Neural cell (in vitro differentiated cells): ENCODE measurements around the gene PRPSAP1. TPM values are rescaled to one million over a fixed set of nuclear protein-coding genes. Genes with fewer than 3 reads are reported as not detected.

Source experiments
- H2AFZ ChIP-seq: fragments of 200-600, 300-800 bp; sonication (generic), shearing (Covaris generic); 2 replicates; pipeline ENCODE4 v1.6.0; 2014; ENCODE audit warnings: low read depth, mild to moderate bottlenecking, antibody characterized with exemption, low read length, moderate library complexity
- H3F3A ChIP-seq: fragments of 200-600 bp; shearing (Covaris generic); 2 replicates; pipeline ENCODE4 v1.6.1; 2016; ENCODE audit warnings: mild to moderate bottlenecking, moderate library complexity, mixed read lengths, antibody characterized with exemption, low read length; ENCODE audit not compliant: insufficient read depth, poor library complexity, severe bottlenecking
- H3K27ac ChIP-seq: fragments of 200-600, 300-800 bp; sonication (generic), shearing (Covaris generic); 2 replicates; pipeline ENCODE4 v1.5.1; 2014; ENCODE audit warnings: mild to moderate bottlenecking, low read length, moderate library complexity
- H3K27me3 ChIP-seq: fragments of 300-800, 200-600 bp; sonication (generic), shearing (Covaris generic); 2 replicates; pipeline ENCODE4 v1.6.0; 2014; ENCODE audit warnings: mild to moderate bottlenecking, low read depth, low read length, moderate library complexity; ENCODE audit not compliant: insufficient read depth
- H3K36me3 ChIP-seq: fragments of 300-800, 200-600 bp; sonication (generic), shearing (Covaris generic); 2 replicates; pipeline ENCODE4 v1.5.1; 2014; ENCODE audit warnings: mild to moderate bottlenecking, antibody characterized with exemption, low read length, moderate library complexity; ENCODE audit not compliant: insufficient read depth
- H3K4me2 ChIP-seq: fragments of 300-800, 200-600 bp; sonication (generic), shearing (Covaris generic); 2 replicates; pipeline ENCODE4 v1.6.0; 2014; ENCODE audit warnings: mild to moderate bottlenecking, low read length
- H3K4me3 ChIP-seq: fragments of 300-800, 200-600 bp; sonication (generic), shearing (Covaris generic); 2 replicates; pipeline ENCODE4 v1.5.1; 2014; ENCODE audit warnings: mild to moderate bottlenecking, low read length, moderate library complexity
- H3K79me2 ChIP-seq: fragments of 200-600 bp; shearing (Covaris generic); replicated peaks from 2 replicates; pipeline ENCODE4 v1.6.0; 2014; ENCODE audit warnings: mild to moderate bottlenecking, low read length, moderate library complexity; ENCODE audit not compliant: insufficient read depth
- H3K9ac ChIP-seq: fragments of 300-800, 200-600 bp; sonication (generic), shearing (Covaris generic); 2 replicates; pipeline ENCODE4 v1.6.1; 2016; ENCODE audit warnings: mild to moderate bottlenecking, low read length, mixed read lengths
- H3K9me2 ChIP-seq: fragments of 200-600 bp; shearing (Covaris generic); 2 replicates; pipeline ENCODE4 v1.6.1; 2016; ENCODE audit warnings: mild to moderate bottlenecking, low read length, mixed read lengths; ENCODE audit not compliant: insufficient read depth
- H3K9me3 ChIP-seq: fragments of 200-600, 300-800 bp; sonication (generic), shearing (Covaris generic); 2 replicates; pipeline ENCODE4 v1.6.1; 2016; ENCODE audit warnings: mild to moderate bottlenecking, mixed run types, low read length, moderate library complexity, mixed read lengths
- H4K20me1 ChIP-seq: fragments of 200-600 bp; shearing (Covaris generic); 2 replicates; pipeline ENCODE4 v1.6.1; 2016; ENCODE audit warnings: mild to moderate bottlenecking, mixed run types; ENCODE audit not compliant: insufficient read depth
- EP300 ChIP-seq: fragments of 450-650 bp; conservative IDR thresholded peaks from 2 replicates; pipeline ENCODE4 v1.6.1; 2014; ENCODE audit warnings: antibody characterized with exemption, mild to moderate bottlenecking, moderate library complexity; ENCODE audit not compliant: poor library complexity, severe bottlenecking
- EZH2 ChIP-seq: fragments of 200-600, 300-800 bp; shearing (Covaris generic), sonication (generic); IDR thresholded peaks from 2 replicates; pipeline ENCODE4 v1.6.1; 2014; ENCODE audit warnings: antibody characterized with exemption, low read length, borderline replicate concordance, mild to moderate bottlenecking; ENCODE audit not compliant: insufficient read depth, poor library complexity, severe bottlenecking
- MXI1 ChIP-seq: fragments of 450-650 bp; conservative IDR thresholded peaks from 2 replicates; pipeline ENCODE4 v1.6.1; 2014; ENCODE audit warnings: antibody characterized with exemption, mild to moderate bottlenecking; ENCODE audit not compliant: poor library complexity, severe bottlenecking
- POLR2AphosphoS5 ChIP-seq: IDR thresholded peaks from 2 replicates; pipeline ENCODE4 v1.6.1; 2012
- RAD21 ChIP-seq: fragments of 450-650 bp; conservative IDR thresholded peaks from 2 replicates; pipeline ENCODE4 v1.6.1; 2014; ENCODE audit warnings: antibody characterized with exemption, mild to moderate bottlenecking, moderate library complexity
- SMC3 ChIP-seq: fragments of 450-650 bp; conservative IDR thresholded peaks from 2 replicates; pipeline ENCODE4 v1.6.1; 2014; ENCODE audit warnings: antibody characterized with exemption, mild to moderate bottlenecking, moderate library complexity; ENCODE audit not compliant: poor library complexity
- TAF1 ChIP-seq: IDR thresholded peaks from 2 replicates; pipeline ENCODE4 v1.6.1; 2012; ENCODE audit warnings: low read depth
- polyA plus RNA-seq: library from polyadenylated mRNA; depleted of rRNA; stranded (reverse); fragments of >200 nt; gene quantifications from 2 replicates; pipeline ENCODE4 v1.2.3, GENCODE V29; 2014
- TF ChIP-seq, protein P1 (sequence below): fragments of 450-650 bp; IDR thresholded peaks from 2 replicates; pipeline ENCODE4 v1.5.1; 2014; ENCODE audit warnings: antibody characterized with exemption, mild to moderate bottlenecking, moderate library complexity; ENCODE audit not compliant: poor library complexity, severe bottlenecking
- TF ChIP-seq, protein P2 (sequence below): IDR thresholded peaks from 2 replicates; pipeline ENCODE4 v1.6.1; 2012; ENCODE audit warnings: borderline replicate concordance

Gene PRPSAP1
- polyA plus RNA-seq, 1 donor from 2014 or later = 73.8 TPM

DNA sequence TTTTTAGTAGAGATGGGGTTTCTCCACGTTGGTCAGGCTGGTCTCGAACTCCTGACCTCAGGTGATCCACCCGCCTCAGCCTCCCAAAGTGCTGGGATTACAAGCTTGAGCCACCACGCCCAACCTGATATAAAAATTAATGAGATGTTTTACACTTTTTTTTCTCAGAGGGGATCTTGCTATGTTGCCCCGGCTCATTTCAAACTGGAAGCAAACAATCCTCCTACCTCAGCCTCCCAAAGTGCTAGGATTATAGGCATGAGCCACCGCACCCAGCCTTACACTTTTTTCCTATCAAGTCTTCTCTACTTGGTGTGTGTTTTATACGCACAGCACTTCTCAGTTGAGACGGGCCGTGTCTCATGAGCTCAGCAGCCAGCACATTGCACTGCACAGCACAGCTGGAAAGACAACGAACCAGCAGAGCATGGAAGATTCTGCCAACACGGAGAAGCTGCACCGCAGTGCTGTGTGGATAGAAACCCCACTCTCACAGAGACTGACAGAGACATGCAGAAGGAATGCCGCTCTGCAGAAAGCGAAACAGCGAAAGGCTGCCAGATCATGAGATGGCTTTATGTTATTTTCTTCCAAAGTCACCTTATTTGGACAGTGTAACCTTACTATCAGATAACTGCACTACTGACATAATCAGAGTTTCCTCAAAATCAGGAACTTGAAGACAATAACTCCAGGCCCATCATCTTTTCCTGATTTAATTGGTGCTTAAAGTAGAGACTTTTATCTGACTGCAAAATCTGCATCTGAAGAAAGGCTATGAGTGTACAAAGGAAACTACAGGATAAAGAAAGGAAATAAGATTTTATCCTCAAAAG lies 39.1 kb downstream of the PRPSAP1 start:
- TF ChIP-seq TAF1 (no peak), EP300 (no peak), MXI1 (no peak), POLR2AphosphoS5 (no peak), RAD21 (no peak), SMC3 (no peak), EZH2 (no peak)
- TF ChIP-seq, protein P1, sequence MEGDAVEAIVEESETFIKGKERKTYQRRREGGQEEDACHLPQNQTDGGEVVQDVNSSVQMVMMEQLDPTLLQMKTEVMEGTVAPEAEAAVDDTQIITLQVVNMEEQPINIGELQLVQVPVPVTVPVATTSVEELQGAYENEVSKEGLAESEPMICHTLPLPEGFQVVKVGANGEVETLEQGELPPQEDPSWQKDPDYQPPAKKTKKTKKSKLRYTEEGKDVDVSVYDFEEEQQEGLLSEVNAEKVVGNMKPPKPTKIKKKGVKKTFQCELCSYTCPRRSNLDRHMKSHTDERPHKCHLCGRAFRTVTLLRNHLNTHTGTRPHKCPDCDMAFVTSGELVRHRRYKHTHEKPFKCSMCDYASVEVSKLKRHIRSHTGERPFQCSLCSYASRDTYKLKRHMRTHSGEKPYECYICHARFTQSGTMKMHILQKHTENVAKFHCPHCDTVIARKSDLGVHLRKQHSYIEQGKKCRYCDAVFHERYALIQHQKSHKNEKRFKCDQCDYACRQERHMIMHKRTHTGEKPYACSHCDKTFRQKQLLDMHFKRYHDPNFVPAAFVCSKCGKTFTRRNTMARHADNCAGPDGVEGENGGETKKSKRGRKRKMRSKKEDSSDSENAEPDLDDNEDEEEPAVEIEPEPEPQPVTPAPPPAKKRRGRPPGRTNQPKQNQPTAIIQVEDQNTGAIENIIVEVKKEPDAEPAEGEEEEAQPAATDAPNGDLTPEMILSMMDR = no peak
- TF ChIP-seq, protein P2, sequence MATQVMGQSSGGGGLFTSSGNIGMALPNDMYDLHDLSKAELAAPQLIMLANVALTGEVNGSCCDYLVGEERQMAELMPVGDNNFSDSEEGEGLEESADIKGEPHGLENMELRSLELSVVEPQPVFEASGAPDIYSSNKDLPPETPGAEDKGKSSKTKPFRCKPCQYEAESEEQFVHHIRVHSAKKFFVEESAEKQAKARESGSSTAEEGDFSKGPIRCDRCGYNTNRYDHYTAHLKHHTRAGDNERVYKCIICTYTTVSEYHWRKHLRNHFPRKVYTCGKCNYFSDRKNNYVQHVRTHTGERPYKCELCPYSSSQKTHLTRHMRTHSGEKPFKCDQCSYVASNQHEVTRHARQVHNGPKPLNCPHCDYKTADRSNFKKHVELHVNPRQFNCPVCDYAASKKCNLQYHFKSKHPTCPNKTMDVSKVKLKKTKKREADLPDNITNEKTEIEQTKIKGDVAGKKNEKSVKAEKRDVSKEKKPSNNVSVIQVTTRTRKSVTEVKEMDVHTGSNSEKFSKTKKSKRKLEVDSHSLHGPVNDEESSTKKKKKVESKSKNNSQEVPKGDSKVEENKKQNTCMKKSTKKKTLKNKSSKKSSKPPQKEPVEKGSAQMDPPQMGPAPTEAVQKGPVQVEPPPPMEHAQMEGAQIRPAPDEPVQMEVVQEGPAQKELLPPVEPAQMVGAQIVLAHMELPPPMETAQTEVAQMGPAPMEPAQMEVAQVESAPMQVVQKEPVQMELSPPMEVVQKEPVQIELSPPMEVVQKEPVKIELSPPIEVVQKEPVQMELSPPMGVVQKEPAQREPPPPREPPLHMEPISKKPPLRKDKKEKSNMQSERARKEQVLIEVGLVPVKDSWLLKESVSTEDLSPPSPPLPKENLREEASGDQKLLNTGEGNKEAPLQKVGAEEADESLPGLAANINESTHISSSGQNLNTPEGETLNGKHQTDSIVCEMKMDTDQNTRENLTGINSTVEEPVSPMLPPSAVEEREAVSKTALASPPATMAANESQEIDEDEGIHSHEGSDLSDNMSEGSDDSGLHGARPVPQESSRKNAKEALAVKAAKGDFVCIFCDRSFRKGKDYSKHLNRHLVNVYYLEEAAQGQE = no peak
- H3K4me3 ChIP-seq = no peak overlapping the region
- H3K27me3 ChIP-seq = no peaks in the 10 kb centered on the region
- H3K9ac ChIP-seq = no peak overlapping the region
- H4K20me1 ChIP-seq = no peaks in the 10 kb centered on the region
- peaks cover 13% of the 10 kb centered on the region for H3K36me3 ChIP-seq
- no peaks in the 10 kb centered on the region for H3K9me3 ChIP-seq
- H3K9me2 ChIP-seq = no peaks in the 10 kb centered on the region
- no peak overlapping the region for H2AFZ ChIP-seq
- no peak overlapping the region for H3K4me2 ChIP-seq
- no peaks in the 10 kb centered on the region for H3F3A ChIP-seq
- H3K79me2 ChIP-seq = no peaks in the 10 kb centered on the region
- no peak overlapping the region for H3K27ac ChIP-seq

DNA sequence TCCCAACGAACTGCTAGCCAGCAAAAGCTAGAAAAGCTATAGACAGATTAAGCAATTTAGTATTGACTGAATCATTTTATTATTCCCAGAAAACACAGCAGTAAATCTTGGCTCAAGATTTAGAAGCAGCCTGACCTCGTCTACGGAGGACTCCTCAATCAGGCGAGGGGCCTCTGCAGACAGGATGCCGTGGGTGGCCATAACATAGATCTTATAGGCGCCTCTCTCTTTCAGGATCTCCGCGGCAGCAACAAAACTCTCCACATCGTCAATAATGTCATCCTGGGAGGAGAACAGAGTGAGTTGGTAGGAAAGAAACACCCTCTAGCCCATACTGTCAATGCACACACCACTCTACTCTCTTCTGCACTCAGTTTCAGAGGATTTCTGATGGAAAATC lies 41.0 kb downstream of the PRPSAP1 start:
- TF ChIP-seq RAD21 (no peak), MXI1 (no peak), POLR2AphosphoS5 (no peak), EZH2 (no peak), TAF1 (no peak), EP300 (no peak)
- TF ChIP-seq, protein P2 = no peak
- TF ChIP-seq, protein P1 = no peak
- Histone ChIP-seq H3K9me3 (no peaks in the 10 kb centered on the region), H3K27me3 (no peaks in the 10 kb centered on the region), H3K9me2 (no peaks in the 10 kb centered on the region), H3K4me2 (no peak overlapping the region), H3K36me3 (peaks cover 13% of the 10 kb centered on the region), H2AFZ (no peak overlapping the region), H3K79me2 (no peaks in the 10 kb centered on the region), H4K20me1 (no peaks in the 10 kb centered on the region), H3K27ac (no peak overlapping the region), H3K4me3 (no peak overlapping the region), H3F3A (no peaks in the 10 kb centered on the region), H3K9ac (no peak overlapping the region)
